GM21717 (cell line): Measurements from ENCODE around the gene FCN2.

ENCODE experiments used
- ATAC-seq: cut with Tn5 transposase; IDR thresholded peaks from one replicate; pipeline ENCODE4 v1.9.1; 2021; ENCODE audit warnings: mild to moderate bottlenecking, moderate library complexity; ENCODE audit not compliant: unreplicated experiment

FCN2 gene

DNA sequence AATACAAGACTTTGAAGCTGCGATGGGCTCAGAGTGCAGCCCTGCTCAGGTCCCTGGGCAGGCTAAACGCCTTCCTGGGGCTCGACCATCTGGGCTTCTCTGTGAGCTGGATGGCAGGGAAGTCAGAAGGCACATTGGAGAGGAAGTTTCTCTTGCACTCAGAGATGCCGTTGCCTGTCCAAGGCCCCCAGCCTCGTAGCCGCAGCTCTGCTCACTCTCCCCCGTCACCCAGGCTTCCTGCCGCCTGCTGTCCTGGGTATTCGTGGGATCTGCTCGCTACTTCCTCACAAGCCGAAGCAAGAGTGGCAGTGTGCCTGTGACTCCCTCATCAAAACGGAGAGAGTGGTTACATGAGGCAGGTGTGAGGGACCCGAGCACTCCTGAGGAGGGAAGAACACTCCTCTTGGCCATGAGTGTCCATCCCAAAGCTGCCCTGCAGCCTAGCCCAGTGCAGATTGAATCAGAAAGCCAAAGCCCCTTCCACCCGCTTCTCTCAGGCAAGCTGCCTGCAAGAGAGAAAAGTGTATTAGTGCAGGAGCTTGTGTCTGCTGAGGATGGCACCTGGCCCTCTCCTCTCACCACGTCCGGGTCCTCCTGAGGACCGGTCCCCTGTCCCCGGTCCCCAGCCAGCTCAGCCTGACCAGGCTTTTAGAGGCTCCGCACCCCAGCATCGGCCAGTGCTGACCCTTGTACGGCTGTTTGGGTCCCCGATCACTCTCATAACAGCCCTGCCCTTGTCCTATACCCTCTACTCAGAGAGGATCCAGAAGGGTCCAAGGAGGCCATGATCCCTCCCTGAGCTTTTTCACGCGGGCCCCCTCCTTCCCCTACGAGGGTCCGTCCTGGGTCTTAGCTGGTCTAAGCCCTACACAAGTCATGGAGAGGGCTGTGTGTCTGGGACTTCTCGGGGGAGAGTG, 7.3 kb downstream of the FCN2 start:
- no peak for ATAC-seq

DNA sequence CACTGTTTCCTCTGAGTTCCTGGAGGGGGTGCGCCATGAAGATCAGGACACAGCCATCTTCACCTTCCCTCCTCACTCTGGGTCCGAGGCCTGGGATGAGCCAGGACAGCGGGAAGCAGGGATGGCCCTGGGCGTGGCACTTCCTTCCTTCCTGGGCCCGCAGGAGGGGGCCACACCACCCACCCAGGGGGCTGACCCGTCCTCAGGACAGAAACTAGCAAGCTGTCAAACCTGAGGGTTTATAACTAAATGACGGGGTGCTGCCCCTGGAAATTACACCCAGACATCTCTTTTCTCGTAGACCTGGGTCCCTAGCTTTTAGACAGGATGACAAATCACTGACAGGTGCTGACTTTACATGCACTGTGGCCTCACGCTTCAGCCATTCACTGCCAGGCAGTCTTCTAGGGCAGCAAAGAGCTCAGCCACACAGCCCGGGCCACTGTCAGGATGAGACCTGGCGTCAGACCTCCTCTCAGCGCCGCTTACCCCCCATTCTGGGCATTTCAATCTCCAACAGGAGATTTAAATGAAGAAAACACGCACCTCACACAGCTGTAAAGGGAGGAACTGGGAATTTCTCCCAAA, 8.1 kb downstream of the FCN2 start:
- ATAC-seq = no peak

DNA sequence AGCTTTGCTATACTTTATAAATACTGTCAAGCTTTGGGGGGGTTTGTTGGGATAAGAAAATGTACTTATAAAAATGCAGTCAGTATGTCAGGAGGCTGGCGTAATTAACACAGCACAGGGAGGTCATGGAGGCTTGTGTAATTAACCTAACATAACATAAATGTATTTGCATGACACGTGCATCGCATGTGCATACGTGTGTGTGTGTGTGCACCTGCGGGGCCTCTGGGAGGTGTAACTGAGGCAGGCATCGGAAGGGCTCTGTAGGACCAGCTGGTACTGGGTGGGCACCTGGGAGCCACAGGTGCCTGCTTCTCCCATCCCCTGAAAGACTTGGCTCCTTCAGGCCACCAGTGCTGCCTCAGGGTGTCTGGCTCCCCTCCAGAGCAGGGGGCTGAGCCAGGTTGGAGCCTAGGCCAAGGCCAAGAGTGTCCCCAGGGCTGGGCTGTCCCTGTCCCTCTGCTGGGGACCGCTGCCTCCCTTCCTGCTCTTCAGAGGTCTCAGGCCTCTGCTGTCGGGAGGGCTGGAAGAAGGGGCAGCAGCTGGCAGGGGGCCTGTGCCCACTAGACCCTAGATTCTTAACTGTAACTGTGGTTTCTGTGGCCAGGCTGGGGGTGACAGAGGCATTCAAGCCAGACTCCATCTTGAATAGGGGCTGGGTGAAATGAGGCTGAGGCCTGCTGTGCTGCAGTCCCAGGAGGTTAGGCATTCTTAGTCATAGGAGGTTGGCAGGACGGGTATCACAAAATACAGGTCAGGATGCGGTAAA, 9.0 kb downstream of the FCN2 start:
- ATAC-seq = no peak

DNA sequence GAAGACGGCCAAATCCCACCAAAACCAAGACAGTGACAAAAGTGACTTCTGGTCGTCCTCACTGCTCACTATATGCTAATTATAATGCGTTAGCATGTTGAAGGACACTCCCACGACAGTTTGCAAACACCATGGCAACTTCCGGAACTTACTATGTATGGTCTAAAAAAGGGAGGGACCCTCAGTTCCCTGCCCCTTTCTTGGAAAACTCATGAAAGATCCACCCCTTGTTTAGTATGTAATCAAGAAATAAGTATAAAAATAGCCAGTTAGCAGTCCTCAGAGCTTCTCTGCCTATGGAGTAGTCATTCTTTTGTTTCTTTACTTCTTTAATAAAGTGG, 9.5 kb downstream of the FCN2 start:
- ATAC-seq = no peak

DNA sequence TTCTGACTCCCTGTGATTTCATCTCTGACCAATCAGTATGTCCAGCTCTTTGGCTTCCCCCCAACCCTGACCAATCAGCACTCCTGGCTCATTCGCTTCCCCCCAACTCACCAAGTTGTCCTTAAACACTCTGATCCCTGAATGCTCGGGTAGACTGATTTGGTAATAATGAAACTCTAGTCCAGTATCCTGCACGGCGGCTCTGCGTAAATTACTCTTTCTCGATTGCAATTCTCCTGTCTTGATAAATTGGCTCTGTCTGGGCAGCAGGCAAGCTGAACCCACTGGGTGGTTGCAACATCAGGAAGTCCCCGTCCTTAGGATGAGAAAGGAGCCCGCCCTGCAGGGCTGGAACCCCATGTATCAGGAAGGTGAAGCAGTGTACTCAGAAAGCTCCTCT, 10.4 kb downstream of the FCN2 start:
- ATAC-seq = no peak

DNA sequence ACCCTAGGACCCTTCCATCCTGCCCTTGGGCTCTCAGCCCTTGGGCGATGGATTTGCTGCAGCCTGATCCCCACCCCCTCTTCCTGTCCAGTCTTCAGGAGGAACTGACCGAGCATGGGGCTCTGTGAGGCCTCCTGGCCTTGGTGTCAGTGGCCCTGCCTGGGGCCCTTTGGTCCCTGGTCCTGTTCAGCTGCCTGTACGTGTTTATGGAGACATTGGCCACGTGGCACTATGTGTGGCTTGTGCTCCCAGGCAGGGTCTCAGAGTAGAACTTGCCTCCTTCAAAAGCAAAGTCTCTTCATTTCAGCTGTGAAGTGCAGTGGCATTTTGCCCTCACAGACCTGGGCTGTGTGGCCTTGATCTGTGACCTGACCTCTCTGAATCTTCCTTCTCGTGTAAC, 11.1 kb downstream of the FCN2 start:
- ATAC-seq = no peak

DNA sequence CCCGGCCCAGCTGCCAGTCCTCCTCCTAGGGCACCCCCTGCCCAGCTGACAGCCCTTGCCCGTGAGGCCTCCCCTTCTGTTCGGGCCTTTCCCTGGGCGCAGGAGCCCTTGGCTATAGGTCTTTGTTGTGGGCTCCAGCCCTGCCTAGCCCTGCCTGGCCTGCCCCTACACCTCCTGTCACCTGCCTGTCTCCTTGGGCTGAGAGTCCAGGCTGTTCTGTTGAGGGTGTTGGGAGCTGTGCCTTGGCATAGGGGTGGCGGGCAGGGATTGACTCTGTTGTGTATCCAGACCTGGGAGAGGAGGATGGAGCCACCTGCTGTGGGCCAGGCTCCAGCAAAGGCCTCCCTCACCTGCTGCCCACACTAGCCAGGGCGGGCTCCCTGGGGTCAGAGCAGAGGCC, 11.6 kb downstream of the FCN2 start:
- ATAC-seq = no peak

DNA sequence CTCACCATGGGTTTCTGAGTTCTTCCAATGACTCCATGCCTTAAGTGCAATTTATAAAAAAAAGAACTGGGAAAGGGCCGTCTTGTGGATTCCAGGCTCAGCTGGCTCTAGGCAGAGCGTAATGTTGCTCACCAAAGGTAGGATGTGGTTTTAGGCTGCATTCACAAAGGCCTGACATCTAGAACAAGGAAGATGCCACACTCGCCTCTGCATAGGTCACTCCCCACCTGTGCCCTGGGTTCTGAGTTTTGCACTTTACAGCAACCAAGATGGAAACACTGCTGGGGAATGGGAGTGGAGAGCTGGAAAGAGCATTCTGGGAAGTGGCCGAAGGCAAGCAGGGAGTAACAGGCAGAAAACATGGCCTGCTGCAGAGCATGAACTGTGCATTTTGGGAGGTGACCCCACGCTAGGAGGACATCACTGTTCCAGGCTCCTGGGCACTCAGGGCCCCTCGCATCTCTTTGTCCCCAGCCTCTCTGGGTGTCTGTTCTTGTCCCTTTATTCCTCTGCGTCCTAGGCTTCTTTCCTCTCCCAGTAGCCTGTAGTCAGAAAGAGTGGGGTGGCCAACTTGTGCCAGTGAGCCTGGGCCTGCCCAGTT, 12.3 kb downstream of the FCN2 start:
- ATAC-seq = no peak

DNA sequence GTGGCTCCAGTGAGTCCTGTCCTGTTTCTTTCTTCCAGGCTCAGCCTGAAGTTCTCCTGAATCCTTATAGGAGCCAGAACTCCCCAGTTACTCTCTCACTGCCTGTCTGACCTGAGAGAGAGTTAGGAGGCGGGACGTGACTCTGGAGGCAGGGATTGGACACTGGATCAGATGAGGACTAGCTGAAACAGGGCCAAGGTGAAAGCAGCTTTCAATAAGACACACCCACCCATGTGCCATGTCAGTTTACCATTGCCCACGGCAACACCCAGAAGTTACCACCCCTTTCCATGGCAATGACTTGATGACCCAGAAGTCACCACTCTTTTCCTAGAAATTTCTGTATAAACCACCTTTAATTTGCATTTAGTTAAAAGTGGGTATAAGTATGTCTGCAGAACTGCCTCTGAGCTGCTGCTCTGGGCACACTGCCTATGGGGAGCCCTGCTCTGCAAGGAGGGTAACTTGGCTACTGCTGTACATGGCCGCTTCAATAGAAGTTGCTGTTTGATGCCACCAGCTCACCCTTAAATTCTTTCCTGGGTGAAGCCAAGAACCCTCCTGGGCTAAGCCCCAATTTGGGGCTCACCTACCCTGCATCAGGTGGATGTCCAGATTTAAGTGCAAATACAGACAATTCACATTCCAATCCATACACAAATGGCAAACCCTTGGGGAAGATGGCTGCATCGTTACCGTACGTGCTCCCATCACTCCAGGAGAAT, 13.7 kb downstream of the FCN2 start:
- no peak for ATAC-seq

DNA sequence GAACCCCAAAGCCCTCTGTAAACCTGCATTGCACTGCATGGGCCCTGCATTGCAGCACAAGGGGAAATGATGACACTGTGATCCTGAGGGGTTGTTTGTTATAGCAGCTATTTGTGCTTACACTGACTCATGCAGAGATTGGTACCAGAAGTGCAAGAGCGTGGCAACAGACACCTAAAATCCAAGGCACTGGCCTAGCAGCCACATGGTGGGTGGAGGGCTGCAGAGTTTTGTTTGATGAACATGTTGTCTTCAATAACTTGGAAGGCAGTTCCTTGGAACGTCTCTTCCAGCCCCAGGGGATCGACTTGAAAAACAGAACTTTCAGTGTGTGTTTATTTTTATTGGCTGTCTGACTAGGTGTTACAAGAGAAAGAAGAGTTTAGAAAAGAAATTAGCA, 14.5 kb downstream of the FCN2 start:
- ATAC-seq = no peak

DNA sequence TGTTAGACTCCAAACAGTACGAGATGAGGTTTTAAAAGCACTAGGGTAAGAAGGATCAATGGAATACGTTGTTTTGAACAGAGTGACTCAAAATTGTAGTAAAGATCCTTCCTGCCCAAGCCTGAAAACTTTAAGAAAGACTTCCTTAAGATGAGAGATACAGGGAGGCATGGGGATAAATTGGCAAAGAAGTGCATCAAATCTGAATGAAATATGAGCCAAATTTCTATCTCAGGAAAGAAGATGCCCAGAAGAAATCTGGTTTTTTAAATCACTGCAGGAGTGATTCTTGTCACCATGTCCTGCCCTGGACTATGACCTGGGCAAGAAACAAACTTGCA, 14.9 kb downstream of the FCN2 start:
- no peak for ATAC-seq

DNA sequence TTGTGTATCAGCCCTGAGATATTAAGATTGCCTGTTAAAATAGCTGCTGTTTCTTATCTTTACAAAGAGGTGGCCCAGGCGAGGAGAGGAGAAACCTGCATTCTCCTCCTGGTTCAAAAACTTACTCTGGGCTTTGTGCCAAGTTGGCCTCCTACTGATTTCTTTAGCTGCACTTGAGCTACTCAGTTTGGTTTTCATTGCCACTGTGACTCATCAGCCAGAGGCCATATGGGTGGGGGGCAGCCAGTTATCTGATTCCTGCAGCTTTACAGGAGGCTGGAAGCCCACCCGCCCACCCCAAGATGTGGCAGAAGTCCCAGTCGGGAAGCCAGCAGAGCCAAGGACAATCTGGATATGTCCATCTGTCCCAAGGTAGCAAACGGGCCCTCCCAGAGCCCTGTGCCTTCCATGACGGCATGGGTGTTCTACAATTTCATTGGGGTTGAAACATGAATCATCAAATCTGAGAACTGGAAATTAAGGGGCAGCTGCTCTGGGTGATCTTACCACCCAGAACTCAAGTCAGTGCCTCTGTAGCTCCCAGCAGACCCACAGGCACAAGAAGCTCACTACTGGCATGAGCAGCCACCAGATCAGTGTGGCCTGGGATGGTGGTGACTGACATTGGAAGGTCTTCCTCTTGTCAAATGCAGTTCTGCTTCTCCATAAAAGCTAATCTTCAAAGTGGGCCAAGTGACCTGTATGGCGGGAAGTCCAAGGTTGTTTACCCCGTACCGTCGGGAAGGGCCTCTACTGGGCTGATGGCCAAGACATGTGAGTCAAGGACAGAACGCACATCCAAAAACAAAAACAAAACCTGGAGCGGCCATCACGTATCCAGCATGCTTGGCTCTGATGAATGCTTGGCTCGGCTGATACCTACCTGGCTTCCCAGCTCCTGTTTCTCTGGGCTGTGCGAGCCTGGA, 15.6 kb downstream of the FCN2 start:
- no peak for ATAC-seq

DNA sequence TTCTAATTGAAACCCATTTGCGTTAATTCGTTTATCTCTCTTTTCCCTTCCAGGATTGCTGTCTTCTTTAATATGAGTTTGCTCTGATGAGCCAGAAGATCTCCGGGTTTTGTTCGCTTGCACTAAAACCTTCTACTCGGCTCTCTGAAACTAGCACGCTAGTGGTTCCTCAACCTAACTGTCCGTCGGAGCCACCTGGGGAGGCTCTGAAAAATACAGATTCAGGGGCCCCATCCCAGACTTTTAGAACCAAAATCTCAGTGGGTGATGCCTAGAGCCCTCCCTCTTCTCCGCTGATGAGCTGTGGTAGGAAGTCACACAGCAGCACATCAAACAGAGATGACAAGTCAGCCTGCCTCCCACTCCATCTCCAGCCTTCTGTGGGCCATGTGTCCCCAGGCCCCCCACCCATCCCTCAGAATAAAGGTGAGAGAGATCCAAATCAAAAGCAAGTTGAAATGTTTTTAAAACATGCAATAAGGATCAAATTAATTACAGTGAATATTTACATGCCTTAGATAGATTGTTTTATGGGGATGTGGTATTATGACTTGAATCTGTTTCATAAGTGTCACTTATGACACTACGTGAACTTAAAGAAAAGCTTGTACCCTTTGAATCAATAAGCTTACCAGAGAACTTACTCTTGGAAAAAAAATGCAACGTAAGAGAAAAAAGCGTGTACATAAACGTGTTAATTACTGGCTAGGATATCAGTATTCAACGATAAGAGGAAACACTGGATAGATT, 16.4 kb downstream of the FCN2 start:
- no peak for ATAC-seq

DNA sequence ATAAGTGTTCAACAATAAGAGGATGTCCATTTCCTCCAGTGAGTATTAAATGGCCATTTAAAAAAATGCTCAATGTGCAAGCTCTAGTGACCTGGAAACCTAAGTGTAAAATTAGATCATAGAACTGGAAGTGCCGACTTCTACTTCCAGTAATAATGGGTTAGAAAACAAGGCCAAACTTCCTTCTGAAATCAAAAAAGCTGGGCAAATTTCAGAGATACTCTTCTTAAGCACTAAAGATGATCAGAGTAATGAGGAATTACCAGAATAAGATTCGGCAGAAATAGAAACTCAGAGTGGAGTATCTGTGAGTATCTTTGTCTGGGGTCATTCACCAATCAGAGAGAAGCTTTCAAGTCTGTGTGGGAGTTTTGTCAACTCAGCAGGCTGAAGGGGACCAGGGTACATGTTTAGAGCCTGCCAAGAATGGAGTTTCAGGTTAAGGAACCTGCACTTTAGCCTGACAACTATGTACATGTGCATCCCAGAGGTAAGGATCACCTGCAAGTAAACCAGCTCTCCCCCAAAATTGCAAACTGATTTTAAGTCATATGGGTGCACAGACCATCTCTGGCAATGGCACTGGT, 17.1 kb downstream of the FCN2 start:
- no peak for ATAC-seq

DNA sequence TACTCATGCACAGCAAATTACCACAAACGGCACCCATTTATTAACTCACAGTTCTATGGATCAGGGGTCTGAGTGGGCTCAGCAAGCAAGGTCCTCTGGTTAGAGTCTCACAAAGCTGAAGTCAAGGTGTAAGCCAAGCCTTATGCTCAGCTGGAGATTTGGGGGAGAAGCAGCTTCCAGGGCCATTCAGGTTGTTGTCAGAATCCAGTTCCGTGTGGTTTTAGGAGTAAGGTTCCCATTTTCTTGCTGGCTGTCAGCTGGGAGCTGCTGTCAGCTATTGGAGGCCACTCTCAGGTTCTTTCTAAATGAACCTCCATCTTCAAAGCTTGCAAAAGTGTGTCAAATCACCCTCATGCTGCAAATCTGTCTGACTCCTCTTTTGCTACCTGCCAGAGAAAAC, 17.7 kb downstream of the FCN2 start:
- ATAC-seq = no peak

DNA sequence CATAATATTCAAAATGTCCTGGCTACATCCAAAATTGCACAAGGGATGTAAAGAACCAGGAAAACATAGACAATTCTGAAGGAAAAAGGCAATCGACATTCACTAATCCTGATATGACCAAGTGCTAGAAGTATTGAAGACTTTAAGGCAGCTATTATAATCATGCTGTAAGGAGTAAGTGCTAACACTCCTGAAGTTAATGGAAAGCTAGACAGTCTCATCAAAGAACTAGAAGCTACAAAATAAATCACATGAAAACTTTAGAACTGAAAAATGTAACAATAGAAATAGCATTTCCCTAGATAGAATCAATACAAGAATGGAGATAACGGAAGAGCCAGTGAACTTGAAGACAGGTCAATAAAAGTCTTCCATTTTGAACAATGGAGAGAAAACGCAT, 18.6 kb downstream of the FCN2 start:
- ATAC-seq = no peak

DNA sequence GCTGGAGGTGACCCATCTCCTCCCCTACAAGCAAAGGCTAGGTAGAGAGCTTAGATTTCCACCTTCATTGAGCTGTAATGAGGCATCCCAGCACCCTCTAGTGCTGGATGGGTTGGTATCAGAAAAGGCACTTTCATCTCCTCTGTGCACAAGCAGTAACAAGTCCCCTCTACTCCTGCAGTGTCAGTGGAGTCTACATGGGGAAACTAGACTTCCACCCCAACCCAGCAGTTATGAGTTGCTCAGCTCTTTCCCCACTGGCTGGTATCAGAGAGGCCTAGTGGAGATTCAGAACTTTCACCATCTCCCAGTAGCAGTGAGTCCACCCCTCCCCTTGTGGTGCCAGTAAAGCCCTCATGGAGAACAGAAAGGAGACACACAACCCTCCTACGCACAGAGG, 19.2 kb downstream of the FCN2 start:
- no peak for ATAC-seq

DNA sequence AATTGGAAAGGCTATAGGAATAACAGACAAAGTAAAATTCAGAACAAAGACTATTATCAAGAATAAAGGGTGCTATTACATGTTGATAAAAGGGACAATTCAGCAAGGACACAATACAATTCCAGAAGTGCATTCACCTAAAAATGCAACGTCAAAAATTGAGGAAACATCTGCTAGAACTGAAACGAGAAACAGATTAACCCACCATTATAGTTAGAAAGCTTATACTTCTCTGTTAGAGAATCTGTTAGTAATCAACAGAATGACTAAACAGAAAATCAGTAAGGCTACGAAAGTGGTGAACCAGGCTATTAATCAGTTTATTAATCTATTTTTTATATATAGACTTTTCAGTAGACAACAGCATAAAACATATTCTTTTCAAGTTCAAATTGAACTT, 22.3 kb downstream of the FCN2 start:
- ATAC-seq = no peak
